Lung (tissue), 16 donors: Measurements from ENCODE around the gene NPPC. TPM values are rescaled to one million over a fixed set of nuclear protein-coding genes. Genes with fewer than 3 reads are reported as not detected.

Source experiments
- ATAC-seq: fragments of 200-7000 bp; cut with Tn5 transposase; one replicate; pipeline ENCODE4 v1.9.1; 2020; ENCODE audit warnings: moderate number of reproducible peaks; ENCODE audit not compliant: insufficient read depth, low FRiP score
- DNase-seq, 3 donors: peaks; one replicate each; pipeline ENCODE4 v3.0.0-alpha.2; 2013 to 2017
- H3K27ac ChIP-seq, 2 donors: one replicate each; pipeline ENCODE4 v1.5.1; 2013; ENCODE audit warnings: mild to moderate bottlenecking in 2 of 2, moderate library complexity in 2 of 2, control low read depth in 1 of 2, inconsistent platforms in 1 of 2, low read depth in 1 of 2, low read length in 1 of 2
- H3K27me3 ChIP-seq, 3 donors: one replicate each; pipeline ENCODE4 v1.5.1; 2013; ENCODE audit warnings: low read length in 2 of 3; ENCODE audit not compliant: control insufficient read depth in 3 of 3, insufficient read depth in 3 of 3
- H3K36me3 ChIP-seq, 4 donors: one replicate each; pipeline ENCODE4 v1.5.1; 2013; ENCODE audit warnings: low read length in 4 of 4, mild to moderate bottlenecking in 1 of 4, moderate library complexity in 1 of 4; ENCODE audit not compliant: control insufficient read depth in 4 of 4, insufficient read depth in 4 of 4
- H3K4me1 ChIP-seq, 5 donors: one replicate each; pipeline ENCODE4 v1.5.1; 2013; ENCODE audit warnings: low read length in 5 of 5, mild to moderate bottlenecking in 2 of 5, moderate library complexity in 1 of 5; ENCODE audit not compliant: control insufficient read depth in 5 of 5, insufficient read depth in 5 of 5
- H3K4me3 ChIP-seq: one replicate; pipeline ENCODE4 v1.5.1; 2013; ENCODE audit warnings: mild to moderate bottlenecking, control low read depth, moderate library complexity
- H3K9ac ChIP-seq, 2 donors: one replicate each; pipeline ENCODE4 v1.5.1; 2013; ENCODE audit warnings: low read length in 2 of 2, control low read depth in 1 of 2; ENCODE audit not compliant: insufficient read depth in 1 of 2
- H3K9me3 ChIP-seq, 4 donors: one replicate each; pipeline ENCODE4 v1.5.1; 2013; ENCODE audit warnings: low read length in 3 of 4, mild to moderate bottlenecking in 1 of 4, moderate library complexity in 1 of 4; ENCODE audit not compliant: control insufficient read depth in 4 of 4, insufficient read depth in 3 of 4
- WGBS, 2 donors: extraction: QIAGEN DNeasy Blood & Tissue Kit; methylation state at CpG; one replicate each; pipeline ENCODE4 v1.1.7; 2013; 5-methylcytosine and 5-hydroxymethylcytosine counted together
- long read RNA-seq, 5 donors: transcript quantifications; one replicate each; lab custom pipeline, GENCODE V29; 2026
- polyA plus RNA-seq, 2 donors: library from polyadenylated mRNA; stranded (reverse); fragments of 200-250 nt; gene quantifications; one replicate each; pipeline ENCODE4 v1.2.1, GENCODE V29; 2013
- total RNA-seq, 2 donors: library from RNA; depleted of rRNA in 1 of 2; stranded (reverse); fragments of >200 nt in 1 of 2; gene quantifications; one replicate each; pipeline ENCODE4 v1.2.1, GENCODE V29; 2014 to 2021
- TF ChIP-seq, protein P1 (sequence below): IDR thresholded peaks from 2 replicates; pipeline ENCODE4 v1.5.1; 2012; ENCODE audit warnings: mild to moderate bottlenecking; ENCODE audit errors: control extremely low read depth, extremely low read depth
- donor health status: control.
- donor health status: control.
- donor health status: Bipolar disorder and iron deficiency.
- donor health status: healthy.
- donor health status: DM: yes; HTN: yes; CAD: no.

Gene NPPC, protein sequence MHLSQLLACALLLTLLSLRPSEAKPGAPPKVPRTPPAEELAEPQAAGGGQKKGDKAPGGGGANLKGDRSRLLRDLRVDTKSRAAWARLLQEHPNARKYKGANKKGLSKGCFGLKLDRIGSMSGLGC
- total RNA-seq (under 1 TPM; 0.77 to 0.94 TPM), polyA plus RNA-seq (not detected)
- long read RNA-seq, donor 1 = 0 reads
- long read RNA-seq, donor 2 = 0 reads
- long read RNA-seq, donor 3 = 0 reads
- long read RNA-seq, donor 4 = 0 reads
- long read RNA-seq, donor 5 = 0 reads

DNA sequence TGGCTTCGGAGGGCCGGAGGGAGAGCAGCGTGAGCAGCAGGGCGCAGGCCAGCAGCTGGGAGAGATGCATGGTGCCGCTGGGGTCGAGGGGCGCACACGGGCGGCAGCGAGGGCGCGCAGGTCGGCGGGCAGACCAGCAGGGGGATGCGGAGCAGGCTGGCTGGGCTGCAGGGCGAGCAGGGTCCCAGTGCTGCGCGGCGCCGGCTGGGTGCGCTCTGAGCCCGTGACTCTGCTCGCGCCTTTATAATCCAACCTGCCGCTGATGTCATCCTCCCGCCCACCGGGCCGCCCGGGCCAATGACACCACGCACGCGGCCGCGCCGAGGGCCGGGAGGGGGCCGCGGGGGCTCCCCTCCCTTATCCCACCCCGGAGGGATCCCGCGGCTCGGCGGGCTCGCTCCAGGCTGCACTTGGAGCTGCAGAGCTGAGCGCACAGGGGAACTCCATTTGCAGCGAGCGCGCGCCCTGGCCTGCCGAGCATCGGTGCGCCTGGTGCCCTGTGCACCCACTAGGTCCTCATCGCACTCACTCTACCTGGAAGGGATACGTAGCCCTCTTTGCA, at the start of gene NPPC:
TSS of gene NPPC (minus strand) at position 217 of the 562 bp plus-strand sequence. CDS start at position 70, 147 bp downstream.
- Histone ChIP-seq H3K36me3 (no peaks in the 10 kb centered on the region), H3K27me3 (peaks cover 26 to 64% (median 45%) of the 10 kb centered on the region in 3 donors), H3K4me3 (no peak within 1 kb of the TSS), H3K4me1 (peaks cover 0 to 20% (median 2%) of the 10 kb centered on the region in 5 donors), H3K9me3 (no peaks in the 10 kb centered on the region), H3K9ac (no peak within 1 kb of the TSS), H3K27ac (no peak within 1 kb of the TSS)
- peak; percentile 66 to 78 (median 74) for DNase-seq
- WGBS, 2 donors = 0 to 1% methylated on average over 39 to 54 of the region's 54 CpGs
- TF ChIP-seq, protein P1, sequence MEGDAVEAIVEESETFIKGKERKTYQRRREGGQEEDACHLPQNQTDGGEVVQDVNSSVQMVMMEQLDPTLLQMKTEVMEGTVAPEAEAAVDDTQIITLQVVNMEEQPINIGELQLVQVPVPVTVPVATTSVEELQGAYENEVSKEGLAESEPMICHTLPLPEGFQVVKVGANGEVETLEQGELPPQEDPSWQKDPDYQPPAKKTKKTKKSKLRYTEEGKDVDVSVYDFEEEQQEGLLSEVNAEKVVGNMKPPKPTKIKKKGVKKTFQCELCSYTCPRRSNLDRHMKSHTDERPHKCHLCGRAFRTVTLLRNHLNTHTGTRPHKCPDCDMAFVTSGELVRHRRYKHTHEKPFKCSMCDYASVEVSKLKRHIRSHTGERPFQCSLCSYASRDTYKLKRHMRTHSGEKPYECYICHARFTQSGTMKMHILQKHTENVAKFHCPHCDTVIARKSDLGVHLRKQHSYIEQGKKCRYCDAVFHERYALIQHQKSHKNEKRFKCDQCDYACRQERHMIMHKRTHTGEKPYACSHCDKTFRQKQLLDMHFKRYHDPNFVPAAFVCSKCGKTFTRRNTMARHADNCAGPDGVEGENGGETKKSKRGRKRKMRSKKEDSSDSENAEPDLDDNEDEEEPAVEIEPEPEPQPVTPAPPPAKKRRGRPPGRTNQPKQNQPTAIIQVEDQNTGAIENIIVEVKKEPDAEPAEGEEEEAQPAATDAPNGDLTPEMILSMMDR = no peak
- ATAC-seq = peak; percentile 53

DNA sequence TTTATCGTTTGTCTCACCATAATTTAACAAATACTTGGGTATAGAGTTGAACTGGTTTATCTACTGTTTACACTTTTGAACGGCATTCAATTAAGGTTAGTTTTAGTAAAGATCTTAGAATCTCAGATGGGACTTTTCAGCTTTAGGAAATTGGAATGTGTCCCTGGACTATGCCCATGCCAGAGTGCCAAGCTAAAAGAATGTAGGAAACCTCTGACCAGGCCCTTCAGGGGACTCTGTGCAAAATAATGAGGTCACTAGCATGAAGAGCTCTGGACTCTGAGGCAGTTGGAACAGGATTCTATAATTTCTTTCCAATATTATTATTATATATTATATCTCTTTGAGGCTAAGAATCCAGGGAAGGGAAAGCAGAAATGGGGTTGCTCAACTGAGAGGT, 48.8 kb upstream of the NPPC start:
- no peaks in the 10 kb centered on the region for H3K36me3 ChIP-seq
- ATAC-seq = no peak
- TF ChIP-seq, protein P1 = no peak
- H3K27me3 ChIP-seq = no peaks in the 10 kb centered on the region
- DNase-seq = no peak
- WGBS, 2 donors = 80 to 92% methylated on average over 2 of the region's 2 CpGs
- H3K4me1 ChIP-seq = no peaks in the 10 kb centered on the region
- no peak overlapping the region for H3K4me3 ChIP-seq
- H3K9me3 ChIP-seq = no peaks in the 10 kb centered on the region
- H3K27ac ChIP-seq = no peak overlapping the region
- H3K9ac ChIP-seq = no peak overlapping the region

DNA sequence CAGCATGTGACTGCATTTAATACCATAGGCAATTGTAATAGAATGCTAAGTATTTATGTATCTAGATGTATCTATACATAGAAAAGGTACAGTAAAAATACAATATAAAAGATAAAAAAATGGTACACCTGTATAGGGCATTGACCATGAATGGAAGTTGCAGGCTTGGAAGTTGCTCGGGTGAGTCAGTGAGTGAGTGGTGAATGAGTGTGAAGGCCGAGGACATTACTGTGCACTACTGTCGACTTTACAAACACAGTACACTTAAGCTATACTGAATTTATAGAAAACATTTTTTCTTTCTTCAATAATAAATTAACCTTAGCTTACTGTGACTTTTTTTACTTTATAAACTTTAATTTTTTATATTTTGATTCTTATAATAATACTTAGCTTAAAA, 44.3 kb upstream of the NPPC start:
- DNase-seq (no peak), ATAC-seq (no peak)
- TF ChIP-seq, protein P1 = no peak
- no peaks in the 10 kb centered on the region for H3K36me3 ChIP-seq
- H3K9me3 ChIP-seq = no peaks in the 10 kb centered on the region
- H3K27me3 ChIP-seq = no peaks in the 10 kb centered on the region
- WGBS, 2 donors = 94% methylated on average over 3 of the region's 3 CpGs
- no peak overlapping the region for H3K27ac ChIP-seq
- H3K4me3 ChIP-seq = no peak overlapping the region
- H3K4me1 ChIP-seq = no peaks in the 10 kb centered on the region
- H3K9ac ChIP-seq = no peak overlapping the region
